Thyroid gland (tissue), 4 donors: ENCODE measurements around the gene VIT. TPM values are rescaled to one million over a fixed set of nuclear protein-coding genes. Genes with fewer than 3 reads are reported as not detected.

Experiments
- DNase-seq, 2 donors: peaks; one replicate each; pipeline ENCODE4 v3.0.0-alpha.2; 2019
- H3K27ac ChIP-seq, 3 donors: fragments of 200-600 bp; sonication (generic); 1 replicate in 2 of 3; 2 replicates in 1 of 3; pipeline ENCODE4 v1.5.1; 2016 to 2019; ENCODE audit warnings: mild to moderate bottlenecking in 1 of 3, moderate library complexity in 1 of 3
- H3K27me3 ChIP-seq: fragments of 200-600 bp; sonication (generic); one replicate; pipeline ENCODE4 v1.5.1; 2019
- H3K36me3 ChIP-seq, 2 donors: fragments of 200-600 bp; sonication (generic); one replicate each; pipeline ENCODE4 v1.5.1; 2016 to 2019
- H3K4me1 ChIP-seq, 2 donors: fragments of 200-600 bp; sonication (generic); one replicate each; pipeline ENCODE4 v1.5.1; 2017 to 2019
- H3K4me3 ChIP-seq, 3 donors: fragments of 200-600 bp; sonication (generic); replicated peaks in 1 of 3; 1 replicate in 2 of 3; 2 replicates in 1 of 3; pipeline ENCODE4 v1.5.1; 2016; ENCODE audit warnings: mild to moderate bottlenecking in 1 of 3
- H3K9me3 ChIP-seq: fragments of 200-600 bp; sonication (generic); one replicate; pipeline ENCODE4 v1.5.1; 2017
- POLR2A ChIP-seq, 2 donors: fragments of 450-650 bp; IDR thresholded peaks; one replicate each; pipeline ENCODE4 v1.6.1; 2017; ENCODE audit warnings: antibody characterized with exemption in 2 of 2, mild to moderate bottlenecking in 2 of 2, moderate library complexity in 1 of 2
- WGBS, 2 donors: methylation state at CpG; one replicate each; pipeline ENCODE4 v1.1.5; 2017; 5-methylcytosine and 5-hydroxymethylcytosine counted together
- intact Hi-C: fragments of 100-400 bp; cut with DNase I; formaldehyde crosslinking; loops from one replicate; pipeline ENCODE4 v1.15.1; 2023
- total RNA-seq, 4 donors: library from RNA; depleted of rRNA; stranded (reverse); fragments of >200 nt; gene quantifications; one replicate each; pipeline ENCODE4 v1.2.3, GENCODE V29; 2016
- TF ChIP-seq, protein P1 (sequence below), 6 experiments: fragments of 200-600 bp in 3 of 6; fragments of 450-650 bp in 3 of 6; sonication (generic) in 3 of 6; IDR thresholded peaks; one replicate each; pipeline ENCODE4 v1.5.1; 2016 to 2019; ENCODE audit warnings: antibody characterized with exemption in 6 of 6, mild to moderate bottlenecking in 2 of 6, inconsistent platforms in 1 of 6, moderate library complexity in 1 of 6

VIT gene
- total RNA-seq, 4 donors from 2014 or later: 9.4 to 24.7 (median 20.6) TPM

GRCh38 chr2:36792951-36793350 is 96.4 kb downstream of the VIT start:
- Histone ChIP-seq H3K27me3 (no peaks in the 10 kb centered on the region), H3K4me1 (no peaks in the 10 kb centered on the region), H3K4me3 (no peak overlapping the region), H3K9me3 (no peaks in the 10 kb centered on the region), H3K27ac (no peak overlapping the region), H3K36me3 (no peaks in the 10 kb centered on the region)
- DNase-seq: no peak
- TF ChIP-seq, protein P1, sequence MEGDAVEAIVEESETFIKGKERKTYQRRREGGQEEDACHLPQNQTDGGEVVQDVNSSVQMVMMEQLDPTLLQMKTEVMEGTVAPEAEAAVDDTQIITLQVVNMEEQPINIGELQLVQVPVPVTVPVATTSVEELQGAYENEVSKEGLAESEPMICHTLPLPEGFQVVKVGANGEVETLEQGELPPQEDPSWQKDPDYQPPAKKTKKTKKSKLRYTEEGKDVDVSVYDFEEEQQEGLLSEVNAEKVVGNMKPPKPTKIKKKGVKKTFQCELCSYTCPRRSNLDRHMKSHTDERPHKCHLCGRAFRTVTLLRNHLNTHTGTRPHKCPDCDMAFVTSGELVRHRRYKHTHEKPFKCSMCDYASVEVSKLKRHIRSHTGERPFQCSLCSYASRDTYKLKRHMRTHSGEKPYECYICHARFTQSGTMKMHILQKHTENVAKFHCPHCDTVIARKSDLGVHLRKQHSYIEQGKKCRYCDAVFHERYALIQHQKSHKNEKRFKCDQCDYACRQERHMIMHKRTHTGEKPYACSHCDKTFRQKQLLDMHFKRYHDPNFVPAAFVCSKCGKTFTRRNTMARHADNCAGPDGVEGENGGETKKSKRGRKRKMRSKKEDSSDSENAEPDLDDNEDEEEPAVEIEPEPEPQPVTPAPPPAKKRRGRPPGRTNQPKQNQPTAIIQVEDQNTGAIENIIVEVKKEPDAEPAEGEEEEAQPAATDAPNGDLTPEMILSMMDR (IDR thresholded peaks at IDR 0.05): no peak
- 48 to 59% methylated on average over 2 of the region's 2 CpGs for WGBS, 2 donors
- intact Hi-C loops: no loop called here

DNA sequence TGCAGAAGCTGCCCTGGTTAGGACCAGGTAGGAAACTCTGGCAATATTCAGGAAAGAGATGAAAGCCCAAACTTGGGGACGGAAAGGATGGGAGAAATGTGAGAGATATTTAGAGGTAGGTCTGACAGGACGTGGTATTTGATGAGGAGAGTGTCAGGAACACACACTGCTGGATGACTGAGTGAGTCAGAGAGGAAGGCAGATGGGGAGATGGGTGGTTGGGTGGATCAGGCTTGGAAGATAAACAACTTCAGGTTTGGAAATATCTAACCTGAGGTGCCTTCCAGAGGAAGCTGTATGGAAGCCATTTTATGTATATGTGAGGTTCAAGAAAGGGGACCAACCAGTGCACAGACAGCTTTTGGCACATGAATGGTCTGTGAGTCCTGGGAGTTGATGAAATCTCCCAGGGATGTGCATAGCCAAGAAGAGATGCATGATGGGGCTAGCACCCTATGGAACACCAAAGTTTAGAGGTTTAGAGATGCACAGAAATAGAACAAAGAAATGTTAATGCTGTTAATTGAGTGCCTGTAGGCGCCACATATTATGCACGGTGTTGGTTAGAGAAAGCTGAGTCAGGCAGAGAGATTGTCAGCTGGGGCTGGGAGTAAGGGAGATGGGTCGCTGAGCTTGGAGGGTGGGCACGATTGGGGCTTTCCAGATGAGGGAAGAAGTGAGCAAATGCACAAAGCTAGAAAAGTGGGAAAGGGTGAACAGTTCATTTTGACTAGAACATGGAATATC is 101.0 kb downstream of the VIT start:
- Histone ChIP-seq H3K4me3 (no peak overlapping the region), H3K36me3 (no peaks in the 10 kb centered on the region), H3K27me3 (no peaks in the 10 kb centered on the region), H3K9me3 (no peaks in the 10 kb centered on the region), H3K27ac (no peak overlapping the region), H3K4me1 (no peaks in the 10 kb centered on the region)
- no peak for DNase-seq
- TF ChIP-seq POLR2A (IDR thresholded peaks at IDR 0.05): no peak
- TF ChIP-seq, protein P1 (IDR thresholded peaks at IDR 0.05): no peak
- WGBS, 2 donors: 51 to 55% methylated on average over 6 of the region's 6 CpGs
- intact Hi-C loops: no loop called here

GRCh38 chr2:36798724-36799123 is 102.2 kb downstream of the VIT start:
- H3K9me3 ChIP-seq: no peaks in the 10 kb centered on the region
- H3K36me3 ChIP-seq: no peaks in the 10 kb centered on the region
- H3K4me1 ChIP-seq: no peaks in the 10 kb centered on the region
- intact Hi-C loops: no loop called here
- no peak for DNase-seq
- no peaks in the 10 kb centered on the region for H3K27me3 ChIP-seq
- 80 to 90% methylated on average over 3 of the region's 3 CpGs for WGBS, 2 donors
- no peak overlapping the region for H3K4me3 ChIP-seq
- no peak overlapping the region for H3K27ac ChIP-seq
- no peak for TF ChIP-seq POLR2A (IDR thresholded peaks at IDR 0.05)
- TF ChIP-seq, protein P1 (IDR thresholded peaks at IDR 0.05): no peak

GRCh38 chr2:36800381-36800780 is 103.9 kb downstream of the VIT start:
- no peak for DNase-seq
- Histone ChIP-seq H3K36me3 (no peaks in the 10 kb centered on the region), H3K4me1 (no peaks in the 10 kb centered on the region), H3K9me3 (no peaks in the 10 kb centered on the region), H3K4me3 (no peak overlapping the region), H3K27ac (no peak overlapping the region), H3K27me3 (no peaks in the 10 kb centered on the region)
- WGBS, 2 donors: 91 to 96% methylated on average over 11 of the region's 11 CpGs
- TF ChIP-seq, protein P1 (IDR thresholded peaks at IDR 0.05): no peak
- TF ChIP-seq POLR2A (IDR thresholded peaks at IDR 0.05): no peak
- intact Hi-C loops: no loop called here

DNA sequence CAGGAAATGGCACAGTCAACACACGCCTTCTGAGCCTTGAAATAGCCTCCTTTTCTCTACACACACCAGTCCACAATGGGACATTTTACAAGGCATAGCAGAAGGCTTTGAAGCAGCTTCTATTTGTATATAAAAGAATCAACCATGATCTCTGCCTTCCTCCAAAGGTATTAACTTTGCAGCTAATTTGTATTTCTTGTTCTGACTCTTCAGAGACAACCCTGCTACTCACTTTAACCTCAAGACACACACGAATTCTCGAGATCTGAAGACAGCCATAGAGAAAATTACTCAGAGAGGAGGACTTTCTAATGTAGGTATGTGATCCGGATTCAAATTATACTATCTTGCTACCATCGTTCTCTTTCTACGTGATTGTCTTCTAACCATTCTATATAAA is 104.6 kb downstream of the VIT start:
- intact Hi-C loops: no loop called here
- 83 to 87% methylated on average over 6 of the region's 6 CpGs for WGBS, 2 donors

More for the DNA sequence above, 104.6 kb downstream of the VIT start:
- no peaks in the 10 kb centered on the region for H3K4me1 ChIP-seq
- no peaks in the 10 kb centered on the region for H3K36me3 ChIP-seq
- H3K27me3 ChIP-seq: no peaks in the 10 kb centered on the region
- TF ChIP-seq, protein P1 (IDR thresholded peaks at IDR 0.05): no peak
- TF ChIP-seq POLR2A (IDR thresholded peaks at IDR 0.05): no peak
- no peak overlapping the region for H3K27ac ChIP-seq
- no peaks in the 10 kb centered on the region for H3K9me3 ChIP-seq
- no peak overlapping the region for H3K4me3 ChIP-seq
- no peak for DNase-seq
